SKM-1 (cell line): ENCODE measurements around the gene PBOV1.

ENCODE experiments used
- DNase-seq: peaks from one replicate; lab custom pipeline; 2025; ENCODE audit not compliant: unreplicated experiment; lab: John Stamatoyannopoulos, UW

PBOV1 gene

GRCh38 chr6:138205437-138206094 lies 12.7 kb downstream of the PBOV1 start:
- no peak for DNase-seq

GRCh38 chr6:138204792-138205384 lies 13.4 kb downstream of the PBOV1 start:
- DNase-seq = no peak

GRCh38 chr6:138204303-138204702 lies 14.0 kb downstream of the PBOV1 start:
- DNase-seq = no peak

GRCh38 chr6:138203315-138203714 lies 15.0 kb downstream of the PBOV1 start:
- DNase-seq = no peak

- DNase-seq = no peak
Measured at GRCh38 chr6:138201836-138202235, 16.5 kb downstream of the PBOV1 start.

- no peak for DNase-seq
Measured at GRCh38 chr6:138198430-138199091, 19.7 kb downstream of the PBOV1 start.

GRCh38 chr6:138197570-138197969 lies 20.7 kb downstream of the PBOV1 start:
- DNase-seq = no peak

GRCh38 chr6:138196122-138196738 lies 22.1 kb downstream of the PBOV1 start:
- no peak for DNase-seq

- DNase-seq = no peak
Measured at GRCh38 chr6:138194287-138194686, 24.0 kb downstream of the PBOV1 start.

- no peak for DNase-seq
Measured at GRCh38 chr6:138188278-138188941, 29.9 kb downstream of the PBOV1 start.

- DNase-seq = no peak
Measured at GRCh38 chr6:138187156-138187555, 31.1 kb downstream of the PBOV1 start.

- no peak for DNase-seq
Measured at GRCh38 chr6:138184230-138184629, 34.1 kb downstream of the PBOV1 start.

GRCh38 chr6:138183790-138184134 lies 34.5 kb downstream of the PBOV1 start:
- DNase-seq = no peak

GRCh38 chr6:138182939-138183789 lies 35.1 kb downstream of the PBOV1 start:
- DNase-seq = no peak

- DNase-seq = no peak
Measured at GRCh38 chr6:138176652-138177232, 41.5 kb downstream of the PBOV1 start.

GRCh38 chr6:138175596-138175995 lies 42.7 kb downstream of the PBOV1 start:
- no peak for DNase-seq
